ENCODE measurements around the gene STPG4. TPM values are rescaled to one million over a fixed set of nuclear protein-coding genes. Genes with fewer than 3 reads are reported as not detected.

STPG4 gene
- total and polyA plus RNA-seq, 2 of the 8 experiments (the other 6 are each of a cell fraction or from before 2014, with no cell fraction given): 0.28 TPM; not detected in 1

- Histone ChIP-seq H3K23ac (ENCODE audit: insufficient read length) (no peak overlapping the region), H3K4me2 (ENCODE audit: insufficient read depth in 1 of 2, low read depth in 2 of 2, low read length in 2 of 2) (no peak overlapping the region), H2AFZ (ENCODE audit: low read length) (no peak overlapping the region), H2BK20ac (ENCODE audit: low read length) (no peak overlapping the region), H2BK120ac (replicated peaks; ENCODE audit: low read depth, low read length) (no peak overlapping the region), H3K4ac (replicated peaks; ENCODE audit: insufficient read length, low read depth, low read length) (no peak overlapping the region), H4K91ac (replicated peaks; ENCODE audit: insufficient read length, low read length) (no peak overlapping the region), H3K18ac (ENCODE audit: extremely low read depth, low read length) (no peak overlapping the region), H3K79me1 (ENCODE audit: low read depth, low read length) (no peaks in the 10 kb centered on the region), H3K36me3 (ENCODE audit: control insufficient read depth in 2 of 4, insufficient read depth in 4 of 4, low read length in 3 of 4) (peaks cover 0 to 3% (median 0%) of the 10 kb centered on the region in 4 experiments; a peak in 2 of 8 replicates), H4K20me1 (replicated peaks in 1 of 2; ENCODE audit: control insufficient read depth in 1 of 2, insufficient read depth in 2 of 2, low read length in 2 of 2) (no peaks in the 10 kb centered on the region), H3K27ac (ENCODE audit: low read depth, low read length) (no peak overlapping the region), H3K27me3 (replicated peaks in 1 of 4; ENCODE audit: control insufficient read depth in 3 of 4, extremely low read depth in 1 of 4, insufficient read depth in 3 of 4, low read length in 3 of 4) (no peaks in the 10 kb centered on the region), H2BK15ac (ENCODE audit: low read length) (no peak overlapping the region), H3K9me3 (ENCODE audit: insufficient read depth in 2 of 2, low read depth in 1 of 2, low read length in 1 of 2) (no peaks in the 10 kb centered on the region), H2AK5ac (ENCODE audit: low read depth, low read length) (no peak overlapping the region), H4K5ac (ENCODE audit: insufficient read length, low read depth, low read length) (no peak overlapping the region), H3K4me3 (ENCODE audit: extremely low read depth in 1 of 4, insufficient read depth in 2 of 4, low read depth in 3 of 4, low read length in 4 of 4) (no peak overlapping the region), H2BK12ac (ENCODE audit: low read depth, low read length) (no peak overlapping the region), H2BK5ac (ENCODE audit: low read depth, low read length) (no peak overlapping the region), H3K9ac (replicated peaks in 1 of 4; ENCODE audit: extremely low read depth in 1 of 4, low read depth in 3 of 4, low read length in 3 of 4) (no peak overlapping the region), H3K23me2 (ENCODE audit: low read depth, low read length) (no peaks in the 10 kb centered on the region), H3K56ac (replicated peaks; ENCODE audit: insufficient read length, low read depth, low read length) (no peak overlapping the region), H3K14ac (ENCODE audit: insufficient read length) (no peak overlapping the region), H3K79me2 (ENCODE audit: control insufficient read depth in 1 of 2, insufficient read depth in 2 of 2, low read length in 2 of 2) (no peaks in the 10 kb centered on the region), H3K4me1 (replicated peaks in 1 of 4; ENCODE audit: control insufficient read depth in 3 of 4, insufficient read depth in 4 of 4, low read length in 3 of 4) (peaks cover 3 to 19% (median 9%) of the 10 kb centered on the region in 4 experiments), H4K8ac (ENCODE audit: extremely low read depth, insufficient read depth, low read length) (no peak overlapping the region)
- 95% methylated on average over 2 of the region's 4 CpGs; no CpG with 5 or more reads in 1 of the 2 experiments for WGBS, 2 experiments (ENCODE audit: extremely low coverage in 1 of 2, insufficient coverage in 1 of 2, insufficient read length in 1 of 2, insufficient replicate concordance in 2 of 2, low coverage in 1 of 2, low lambda C conversion rate in 2 of 2, missing lambda C conversion rate in 1 of 2)
- CTCF ChIA-PET (ENCODE audit: partially characterized antibody): no interaction called here
- no peak for DNase-seq (ENCODE audit: low read depth in 1 of 2, low spot score in 2 of 2)
- POLR2A ChIA-PET (ENCODE audit: partially characterized antibody): no interaction called here
- FAIRE-seq: no peak
- TF ChIP-seq TCF12 (IDR thresholded peaks at IDR 0.05; ENCODE audit: low read depth, low read length): no peak
- no peak for TF ChIP-seq POLR2AphosphoS5 (IDR thresholded peaks at IDR 0.05; ENCODE audit: low read depth, low read length)
- no peak for TF ChIP-seq BACH1 (IDR thresholded peaks at IDR 0.05; ENCODE audit: low read length)
- TF ChIP-seq CHD2 (IDR thresholded peaks at IDR 0.05; ENCODE audit: low read length): no peak
- TF ChIP-seq ATF2 (IDR thresholded peaks at IDR 0.05; ENCODE audit: low read length): no peak
Observed at GRCh38 chr2:47054868-47055267, 100.2 kb downstream of the STPG4 start.

All from H1 (cell line).